K562 (cell line): Measurements from ENCODE around the gene PDE6D. TPM values are rescaled to one million over a fixed set of nuclear protein-coding genes. Genes with fewer than 3 reads are reported as not detected.

Source experiments
- ATAC-seq: fragments of 200-7000 bp; cut with Tn5 transposase; 3 replicates; pipeline ENCODE4 v1.9.1; 2020; ENCODE audit warnings: moderate library complexity
- BruUV-seq: library from RNA; stranded (reverse); fragments of 400-500 nt; replicated peaks from 2 replicates; lab custom pipeline; 2021; lab: Mats Ljungman, UMichigan
- CTCF ChIA-PET: fragments of 300-600 bp; formaldehyde crosslinking; extraction: SDS; loops from one replicate; lab custom pipeline; 2021; ENCODE audit warnings: low intra/inter-chr PET ratio; lab: Yijun Ruan, JAX
- POLR2A ChIA-PET: fragments of 300-600, 350-650 bp; sonication (Branson Sonifier 250); formaldehyde crosslinking; extraction: SDS; loops from one replicate; lab custom pipeline; 2021; ENCODE audit warnings: antibody characterized with exemption, inconsistent platforms; lab: Yijun Ruan, JAX
- DNase-seq, 4 experiments: peaks; one replicate each; pipeline versions ENCODE4 v3.0.0 to v3.0.0-alpha.2; 2011 to 2018; ENCODE audit warnings: low spot score in 3 of 4, mixed read lengths in 3 of 4; ENCODE audit errors: extremely low read depth in 1 of 4
- FAIRE-seq: peaks from 2 replicates; lab custom pipeline; 2011; peaks lifted over from hg19 to GRCh38; lab: Jason Lieb, UNC
- H2AFZ ChIP-seq: 2 replicates; pipeline ENCODE4 v1.6.0; 2011; ENCODE audit warnings: low read depth, low read length, control low read depth, inconsistent platforms
- H3K27ac ChIP-seq: fragments of 200-600 bp; 3 replicates; pipeline ENCODE4 v1.8.0; 2011; ENCODE audit warnings: low read depth, mild to moderate bottlenecking, control low read depth, inconsistent platforms, low read length, moderate library complexity, mixed read lengths; ENCODE audit errors: extremely low read depth
- H3K27me3 ChIP-seq, 2 experiments: fragments of 300-600 bp in 1 of 2; 2 replicates in 1 of 2; 3 replicates in 1 of 2; pipeline versions ENCODE4 v1.6.0 to v1.8.0; 2011; ENCODE audit warnings: inconsistent platforms in 2 of 2, low read length in 2 of 2, mild to moderate bottlenecking in 1 of 2, mixed read lengths in 1 of 2, moderate library complexity in 1 of 2; ENCODE audit not compliant: control insufficient read depth in 2 of 2, insufficient read depth in 2 of 2
- H3K36me3 ChIP-seq: fragments of 300-600 bp; 3 replicates; pipeline ENCODE4 v1.8.0; 2011; ENCODE audit warnings: mild to moderate bottlenecking, low read length, inconsistent platforms; ENCODE audit not compliant: control insufficient read depth, insufficient read depth
- H3K4me1 ChIP-seq, 2 experiments: fragments of 200-600 bp in 1 of 2; replicated peaks in 1 of 2; 2 replicates in 1 of 2; 3 replicates in 1 of 2; pipeline versions ENCODE4 v1.5.1 to v1.8.0; 2011; ENCODE audit warnings: inconsistent platforms in 2 of 2, low read length in 2 of 2, mild to moderate bottlenecking in 1 of 2, mixed read lengths in 1 of 2, moderate library complexity in 1 of 2; ENCODE audit not compliant: control insufficient read depth in 2 of 2, insufficient read depth in 2 of 2
- H3K4me2 ChIP-seq: 2 replicates; pipeline ENCODE4 v1.6.1; 2011; ENCODE audit warnings: low read length, control low read depth, inconsistent platforms, mixed read lengths; ENCODE audit not compliant: insufficient read depth
- H3K4me3 ChIP-seq: fragments of 200-600 bp; sonication (generic), shearing (Covaris generic); 2 replicates; pipeline ENCODE4 v1.5.1; 2016; ENCODE audit warnings: control low read depth, inconsistent platforms
- H3K79me2 ChIP-seq: fragments of 200-600 bp; 3 replicates; pipeline ENCODE4 v1.8.0; 2011; ENCODE audit warnings: low read length, inconsistent platforms; ENCODE audit not compliant: control insufficient read depth, insufficient read depth
- H3K9ac ChIP-seq, 2 experiments: 2 replicates each; pipeline versions ENCODE4 v1.6.0 to v1.6.1; 2011; ENCODE audit warnings: low read depth in 2 of 2, low read length in 2 of 2, control low read depth in 1 of 2, inconsistent platforms in 1 of 2, mild to moderate bottlenecking in 1 of 2, mixed read lengths in 1 of 2; ENCODE audit not compliant: insufficient read depth in 1 of 2
- H3K9me1 ChIP-seq: one replicate; pipeline ENCODE4 v1.6.0; 2011; ENCODE audit warnings: inconsistent platforms, mild to moderate bottlenecking, low read length, moderate library complexity; ENCODE audit not compliant: control insufficient read depth, insufficient read depth
- H3K9me3 ChIP-seq: replicated peaks from 2 replicates; pipeline ENCODE4 v1.5.1; 2011; ENCODE audit warnings: low read depth, low read length, inconsistent platforms; ENCODE audit not compliant: control insufficient read depth, insufficient read depth
- H4K20me1 ChIP-seq: replicated peaks from 2 replicates; pipeline ENCODE4 v1.6.1; 2011; ENCODE audit warnings: low read length, inconsistent platforms, mixed read lengths; ENCODE audit not compliant: control insufficient read depth, insufficient read depth
- BCL6 ChIP-seq: fragments of 250-450 bp; sonication (Bioruptor Pico); IDR thresholded peaks from 2 replicates; pipeline ENCODE4 v1.4.0; 2020
- DDX20 ChIP-seq: fragments of 450-650 bp; IDR thresholded peaks from 2 replicates; pipeline ENCODE4 v1.6.1; 2016; ENCODE audit warnings: missing genetic modification characterization, low read depth, mild to moderate bottlenecking, missing compliant biosample characterization, moderate library complexity
- DPF2 ChIP-seq: fragments of 450-650 bp; IDR thresholded peaks from 2 replicates; pipeline ENCODE4 v1.6.1; 2016
- ELF4 ChIP-seq: fragments of 450-650 bp; formaldehyde crosslinking; IDR thresholded peaks from 2 replicates; pipeline ENCODE4 v1.4.0; 2022; ENCODE audit warnings: missing genetic modification characterization
- FOXA3 ChIP-seq, 2 experiments: fragments of 450-650 bp in 1 of 2; sonication (generic) in 1 of 2; formaldehyde crosslinking; IDR thresholded peaks in 1 of 2; conservative IDR thresholded peaks in 1 of 2; 2 replicates each; pipeline versions ENCODE4 v1.4.0 to v1.8.0; 2020 to 2022; ENCODE audit warnings: mild to moderate bottlenecking in 2 of 2, missing genetic modification reagents in 1 of 2
- FOXP1 ChIP-seq: sonication (generic); formaldehyde crosslinking; IDR thresholded peaks from 2 replicates; pipeline ENCODE4 v1.8.0; 2022; ENCODE audit warnings: mild to moderate bottlenecking, missing genetic modification reagents
- KDM2B ChIP-seq: fragments of 250-450 bp; sonication (Bioruptor Pico); IDR thresholded peaks from 2 replicates; pipeline ENCODE4 v1.8.0; 2021; ENCODE audit warnings: mild to moderate bottlenecking, moderate library complexity
- RFX7 ChIP-seq: fragments of 250-450 bp; sonication (Bioruptor Pico); IDR thresholded peaks from 2 replicates; pipeline ENCODE4 v1.5.1; 2021; ENCODE audit warnings: mild to moderate bottlenecking
- SLC30A9 ChIP-seq: fragments of 250-450 bp; sonication (Bioruptor Pico); IDR thresholded peaks from 2 replicates; pipeline ENCODE4 v1.8.0; 2022; ENCODE audit warnings: mild to moderate bottlenecking, moderate library complexity
- STAT5A ChIP-seq: IDR thresholded peaks from 2 replicates; pipeline ENCODE4 v1.6.1; 2012; ENCODE audit warnings: low read length, inconsistent platforms, borderline replicate concordance
- TOE1 ChIP-seq, 2 experiments: fragments of 450-650 bp in 1 of 2; sonication (generic) in 1 of 2; formaldehyde crosslinking in 1 of 2; IDR thresholded peaks; 2 replicates each; pipeline versions ENCODE4 v1.7.1 to v1.8.0; 2016 to 2022; ENCODE audit warnings: borderline replicate concordance in 2 of 2, mild to moderate bottlenecking in 2 of 2, antibody characterized with exemption in 1 of 2, inconsistent platforms in 1 of 2, low read depth in 1 of 2, missing genetic modification reagents in 1 of 2, moderate library complexity in 1 of 2
- U2AF1 ChIP-seq: fragments of 200-400 bp; formaldehyde crosslinking; optimal IDR thresholded peaks from 2 replicates; pipeline ENCODE3; 2017; ENCODE audit warnings: mild to moderate bottlenecking, low read depth, low read length, moderate library complexity
- ZFP1 ChIP-seq: fragments of 450-650 bp; formaldehyde crosslinking; IDR thresholded peaks from 2 replicates; pipeline ENCODE4 v1.4.0; 2020; ENCODE audit warnings: mild to moderate bottlenecking, mixed read lengths
- ZKSCAN8 ChIP-seq: fragments of 200-800 bp; sonication (Bioruptor generic); IDR thresholded peaks from 2 replicates; pipeline ENCODE4 v1.6.1; 2016; ENCODE audit warnings: missing genetic modification characterization, missing compliant biosample characterization
- ZNF408 ChIP-seq: fragments of 250-450 bp; sonication (Bioruptor Pico); IDR thresholded peaks from 2 replicates; pipeline ENCODE4 v1.4.0; 2020; ENCODE audit warnings: low read depth, mild to moderate bottlenecking, moderate library complexity
- WGBS: fragments of 100-300 bp; shearing (Covaris generic); methylation state at CpG from one replicate; pipeline ENCODE4 v1.1.6; 2016; ENCODE audit warnings: low coverage, mixed read lengths; ENCODE audit not compliant: insufficient coverage; ENCODE audit errors: missing lambda C conversion rate; 5-methylcytosine and 5-hydroxymethylcytosine counted together
- in situ Hi-C: fragments of 300-500 bp; cut with MboI; formaldehyde crosslinking; loops from 4 replicates; pipeline ENCODE4 v1.15.0; 2018; ENCODE audit warnings: inconsistent platforms, mixed read lengths
- intact Hi-C: fragments of 100-400 bp; cut with micrococcal nuclease; formaldehyde crosslinking; loops from 2 replicates; pipeline ENCODE4 v1.14.2; 2022
- polyA plus RNA-seq, 8 experiments: library from polyadenylated mRNA; depleted of rRNA in 4 of 8; stranded (reverse) in 5 of 8; unstranded in 3 of 8; fragments of >200 nt; fragmentation: Nextera tagmentation in 2 of 8; fragmentation: Illumina TruSeq in 1 of 8; extraction: Ambion mirVana in 2 of 8; extraction: Trizol in 1 of 8; gene quantifications; 2 replicates each; pipeline versions ENCODE4 v1.2.1 to v1.2.3, GENCODE V29; 2011 to 2014; ENCODE audit warnings: inconsistent platforms in 1 of 8, missing spikeins in 1 of 8
- total RNA-seq, 7 experiments: library from RNA; depleted of rRNA in 6 of 7; stranded (reverse); fragments of >200 nt in 6 of 7; fragmentation: Illumina TruSeq in 2 of 7; extraction: Trizol in 2 of 7; gene quantifications; 2 replicates each; pipeline versions ENCODE4 v1.2.1 to v1.2.3, GENCODE V29; 2011 to 2021; ENCODE audit warnings: low replicate concordance in 1 of 7
- TF ChIP-seq, protein P1 (sequence below), 2 experiments: IDR thresholded peaks; 2 replicates each; pipeline ENCODE4 v1.6.1; 2012; ENCODE audit warnings: improper control_type of control experiment in 2 of 2, low read depth in 2 of 2, low read length in 2 of 2, borderline replicate concordance in 1 of 2
- TF ChIP-seq, protein P2 (sequence below): fragments of 450-650 bp; IDR thresholded peaks from 2 replicates; pipeline ENCODE4 v1.6.1; 2016

Gene PDE6D
- total and polyA plus RNA-seq, 9 of the 15 experiments (the other 6 are each of a cell fraction or from before 2014, with no cell fraction given), result 0.65 to 11.6 (median 7.0) TPM

- H3K36me3 ChIP-seq, result no peaks in the 10 kb centered on the region
- no peaks in the 10 kb centered on the region for H3K79me2 ChIP-seq
- CTCF ChIA-PET, result no interaction called here
- peak overlapping the region in 1 of 2 experiments; percentile 45; a peak in 2 of 4 replicates for H3K9ac ChIP-seq
- no peaks in the 10 kb centered on the region for H3K9me1 ChIP-seq
- in situ Hi-C loops (no loop called here), intact Hi-C loops (no loop called here)
- WGBS, result 76% methylated on average over 9 of the region's 15 CpGs
- BruUV-seq, result no TSS peak
- POLR2A ChIA-PET, result interaction anchor here (0.6 to 9.5 kb wide), 6 partner anchors 8 to 95 kb away, joined by 3 to 90 read pairs (median 4); partner anchors contain the start of gene PTMA
- no peak overlapping the region for H3K4me2 ChIP-seq
- H4K20me1 ChIP-seq, result no peaks in the 10 kb centered on the region
- FAIRE-seq (no peak), DNase-seq (no peak), ATAC-seq (no peak)
- H3K27ac ChIP-seq, result no peak overlapping the region
- no peaks in the 10 kb centered on the region for H3K27me3 ChIP-seq
- no peak overlapping the region for H2AFZ ChIP-seq
- H3K4me1 ChIP-seq, result peaks cover 2 to 17% of the 10 kb centered on the region in 2 experiments; a peak in 2 of 5 replicates
- H3K9me3 ChIP-seq, result no peaks in the 10 kb centered on the region
- no peak overlapping the region for H3K4me3 ChIP-seq
- TF ChIP-seq ZNF408 (CRISPR knock-in tag) (no peak), KDM2B (CRISPR knock-in tag) (no peak), ELF4 (no peak), DPF2 (no peak), BCL6 (CRISPR knock-in tag) (no peak), STAT5A (no peak), ZFP1 (CRISPR knock-in tag) (no peak), TOE1 (IDR thresholded peaks at IDR 0.05; ENCODE audit: borderline replicate concordance) (no peak), TOE1 (CRISPR knock-in tag; IDR thresholded peaks at IDR 0.05; ENCODE audit: borderline replicate concordance, low read depth) (no peak), DDX20 (tag) (no peak), ZKSCAN8 (CRISPR knock-in tag) (no peak), RFX7 (CRISPR knock-in tag) (no peak), SLC30A9 (no peak), U2AF1 (no peak), FOXP1 (no peak), FOXA3 (CRISPR knock-in tag; conservative IDR thresholded peaks at IDR 0.05 in 1 of 2, IDR thresholded peaks at IDR 0.05 in 1 of 2) (no peak)
- TF ChIP-seq, protein P1, sequence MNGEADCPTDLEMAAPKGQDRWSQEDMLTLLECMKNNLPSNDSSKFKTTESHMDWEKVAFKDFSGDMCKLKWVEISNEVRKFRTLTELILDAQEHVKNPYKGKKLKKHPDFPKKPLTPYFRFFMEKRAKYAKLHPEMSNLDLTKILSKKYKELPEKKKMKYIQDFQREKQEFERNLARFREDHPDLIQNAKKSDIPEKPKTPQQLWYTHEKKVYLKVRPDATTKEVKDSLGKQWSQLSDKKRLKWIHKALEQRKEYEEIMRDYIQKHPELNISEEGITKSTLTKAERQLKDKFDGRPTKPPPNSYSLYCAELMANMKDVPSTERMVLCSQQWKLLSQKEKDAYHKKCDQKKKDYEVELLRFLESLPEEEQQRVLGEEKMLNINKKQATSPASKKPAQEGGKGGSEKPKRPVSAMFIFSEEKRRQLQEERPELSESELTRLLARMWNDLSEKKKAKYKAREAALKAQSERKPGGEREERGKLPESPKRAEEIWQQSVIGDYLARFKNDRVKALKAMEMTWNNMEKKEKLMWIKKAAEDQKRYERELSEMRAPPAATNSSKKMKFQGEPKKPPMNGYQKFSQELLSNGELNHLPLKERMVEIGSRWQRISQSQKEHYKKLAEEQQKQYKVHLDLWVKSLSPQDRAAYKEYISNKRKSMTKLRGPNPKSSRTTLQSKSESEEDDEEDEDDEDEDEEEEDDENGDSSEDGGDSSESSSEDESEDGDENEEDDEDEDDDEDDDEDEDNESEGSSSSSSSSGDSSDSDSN (IDR thresholded peaks at IDR 0.05; ENCODE audit: borderline replicate concordance in 1 of 2, low read depth in 2 of 2, low read length in 2 of 2), result no peak
- TF ChIP-seq, protein P2, sequence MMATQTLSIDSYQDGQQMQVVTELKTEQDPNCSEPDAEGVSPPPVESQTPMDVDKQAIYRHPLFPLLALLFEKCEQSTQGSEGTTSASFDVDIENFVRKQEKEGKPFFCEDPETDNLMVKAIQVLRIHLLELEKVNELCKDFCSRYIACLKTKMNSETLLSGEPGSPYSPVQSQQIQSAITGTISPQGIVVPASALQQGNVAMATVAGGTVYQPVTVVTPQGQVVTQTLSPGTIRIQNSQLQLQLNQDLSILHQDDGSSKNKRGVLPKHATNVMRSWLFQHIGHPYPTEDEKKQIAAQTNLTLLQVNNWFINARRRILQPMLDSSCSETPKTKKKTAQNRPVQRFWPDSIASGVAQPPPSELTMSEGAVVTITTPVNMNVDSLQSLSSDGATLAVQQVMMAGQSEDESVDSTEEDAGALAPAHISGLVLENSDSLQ, result no peak
Measured at GRCh38 chr2:231689124-231689893, 91.8 kb downstream of the PDE6D start.
